IPS-20b (cell line): ENCODE results near the gene DPY19L3.

Source experiments
- H3K27ac ChIP-seq: one replicate; pipeline ENCODE4 v1.5.1; 2013; ENCODE audit warnings: low read length
- H3K27me3 ChIP-seq: 2 replicates; pipeline ENCODE4 v1.6.1; 2013; ENCODE audit warnings: mild to moderate bottlenecking, low read length, inconsistent platforms; ENCODE audit not compliant: insufficient read depth
- H3K36me3 ChIP-seq: 2 replicates; pipeline ENCODE4 v1.6.1; 2013; ENCODE audit warnings: low read depth, mild to moderate bottlenecking, inconsistent platforms, low read length, moderate library complexity; ENCODE audit not compliant: insufficient read depth
- H3K4me1 ChIP-seq: 2 replicates; pipeline ENCODE4 v1.6.1; 2013; ENCODE audit warnings: mild to moderate bottlenecking, control low read depth, inconsistent platforms, low read length, moderate library complexity; ENCODE audit not compliant: insufficient read depth
- H3K4me3 ChIP-seq: 2 replicates; pipeline ENCODE4 v1.5.1; 2013; ENCODE audit warnings: mild to moderate bottlenecking, low read length, inconsistent platforms
- H3K9ac ChIP-seq: 2 replicates; pipeline ENCODE4 v1.6.1; 2013; ENCODE audit warnings: low read depth, mild to moderate bottlenecking, inconsistent platforms, low read length, moderate library complexity
- H3K9me3 ChIP-seq: 2 replicates; pipeline ENCODE4 v1.6.1; 2013; ENCODE audit warnings: mild to moderate bottlenecking, low read depth, low read length, inconsistent platforms; ENCODE audit not compliant: insufficient read depth

Gene DPY19L3

GRCh38 chr19:32456406-32456805 lies 50.8 kb downstream of the DPY19L3 start:
- Histone ChIP-seq H3K27ac (no peak overlapping the region), H3K9me3 (no peaks in the 10 kb centered on the region), H3K27me3 (no peaks in the 10 kb centered on the region), H3K4me1 (no peaks in the 10 kb centered on the region), H3K4me3 (no peak overlapping the region), H3K36me3 (peaks cover 78% of the 10 kb centered on the region), H3K9ac (no peak overlapping the region)

GRCh38 chr19:32457571-32458158 lies 52.1 kb downstream of the DPY19L3 start:
- Histone ChIP-seq H3K27ac (no peak overlapping the region), H3K4me1 (no peaks in the 10 kb centered on the region), H3K9ac (no peak overlapping the region), H3K36me3 (peaks cover 77% of the 10 kb centered on the region), H3K27me3 (no peaks in the 10 kb centered on the region), H3K4me3 (no peak overlapping the region), H3K9me3 (no peaks in the 10 kb centered on the region)

- H3K27ac ChIP-seq, result no peak overlapping the region
- H3K27me3 ChIP-seq, result no peaks in the 10 kb centered on the region
- H3K4me1 ChIP-seq, result no peaks in the 10 kb centered on the region
- no peaks in the 10 kb centered on the region for H3K9me3 ChIP-seq
- H3K36me3 ChIP-seq, result peaks cover 78% of the 10 kb centered on the region
- no peak overlapping the region for H3K4me3 ChIP-seq
- no peak overlapping the region for H3K9ac ChIP-seq
These were observed 53.0 kb downstream of the DPY19L3 start for GRCh38 chr19:32458500-32459123.

GRCh38 chr19:32459204-32459865 lies 53.8 kb downstream of the DPY19L3 start:
- Histone ChIP-seq H3K27ac (no peak overlapping the region), H3K4me3 (no peak overlapping the region), H3K36me3 (peaks cover 82% of the 10 kb centered on the region), H3K4me1 (no peaks in the 10 kb centered on the region), H3K9me3 (no peaks in the 10 kb centered on the region), H3K9ac (no peak overlapping the region), H3K27me3 (no peaks in the 10 kb centered on the region)

- Histone ChIP-seq H3K9me3 (no peaks in the 10 kb centered on the region), H3K4me3 (no peak overlapping the region), H3K9ac (no peak overlapping the region), H3K27me3 (no peaks in the 10 kb centered on the region), H3K4me1 (no peaks in the 10 kb centered on the region), H3K36me3 (peaks cover 84% of the 10 kb centered on the region), H3K27ac (no peak overlapping the region)
These were observed 54.9 kb downstream of the DPY19L3 start for GRCh38 chr19:32460476-32460875.

GRCh38 chr19:32464279-32464678 lies 58.7 kb downstream of the DPY19L3 start:
- no peak overlapping the region for H3K27ac ChIP-seq

GRCh38 chr19:32465176-32465575 lies 59.6 kb downstream of the DPY19L3 start:
- Histone ChIP-seq H3K9me3 (no peaks in the 10 kb centered on the region), H3K9ac (no peak overlapping the region), H3K4me1 (no peaks in the 10 kb centered on the region), H3K4me3 (no peak overlapping the region), H3K27me3 (no peaks in the 10 kb centered on the region), H3K27ac (no peak overlapping the region), H3K36me3 (peaks cover 79% of the 10 kb centered on the region)

More at GRCh38 chr19:32464279-32464678, 58.7 kb downstream of the DPY19L3 start:
- H3K27me3 ChIP-seq, result no peaks in the 10 kb centered on the region
- H3K4me3 ChIP-seq, result no peak overlapping the region
- H3K4me1 ChIP-seq, result no peaks in the 10 kb centered on the region
- H3K36me3 ChIP-seq, result peaks cover 80% of the 10 kb centered on the region
- H3K9me3 ChIP-seq, result no peaks in the 10 kb centered on the region
- no peak overlapping the region for H3K9ac ChIP-seq

GRCh38 chr19:32469795-32470194 lies 64.2 kb downstream of the DPY19L3 start:
- Histone ChIP-seq H3K36me3 (peaks cover 62% of the 10 kb centered on the region), H3K4me3 (no peak overlapping the region), H3K9ac (no peak overlapping the region), H3K27ac (no peak overlapping the region), H3K27me3 (no peaks in the 10 kb centered on the region), H3K9me3 (no peaks in the 10 kb centered on the region), H3K4me1 (no peaks in the 10 kb centered on the region)

GRCh38 chr19:32471095-32471494 lies 65.5 kb downstream of the DPY19L3 start:
- Histone ChIP-seq H3K9ac (no peak overlapping the region), H3K4me1 (no peaks in the 10 kb centered on the region; the same call in 1 of the 2 replicates), H3K9me3 (no peaks in the 10 kb centered on the region), H3K4me3 (no peak overlapping the region), H3K36me3 (peaks cover 49% of the 10 kb centered on the region), H3K27me3 (no peaks in the 10 kb centered on the region), H3K27ac (no peak overlapping the region)

- Histone ChIP-seq H3K36me3 (peaks cover 44% of the 10 kb centered on the region), H3K9me3 (no peaks in the 10 kb centered on the region), H3K27ac (no peak overlapping the region), H3K4me1 (no peaks in the 10 kb centered on the region; the same call in 1 of the 2 replicates), H3K27me3 (no peaks in the 10 kb centered on the region), H3K4me3 (no peak overlapping the region), H3K9ac (no peak overlapping the region)
These were observed 66.2 kb downstream of the DPY19L3 start for GRCh38 chr19:32471811-32472210.

- Histone ChIP-seq H3K4me3 (no peak overlapping the region), H3K9me3 (no peaks in the 10 kb centered on the region), H3K4me1 (no peaks in the 10 kb centered on the region; the same call in 1 of the 2 replicates), H3K36me3 (peaks cover 44% of the 10 kb centered on the region), H3K27ac (no peak overlapping the region), H3K9ac (no peak overlapping the region), H3K27me3 (no peaks in the 10 kb centered on the region)
These were observed 69.8 kb downstream of the DPY19L3 start for GRCh38 chr19:32475141-32476031.
